Measurements from ENCODE around the gene GPER1. TPM values are rescaled to one million over a fixed set of nuclear protein-coding genes. Genes with fewer than 3 reads are reported as not detected.

GPER1 gene
- total RNA-seq, 2 donors from 2014 or later: 3.9 to 5.3 TPM

GRCh38 chr7:1081931-1082401 is 5.9 kb upstream of the GPER1 start:
- TF ChIP-seq CTCF (IDR thresholded peaks at IDR 0.05): no peak
- H3K4me3 ChIP-seq: no peak overlapping the region
- no peak for ATAC-seq (ENCODE audit: insufficient number of reproducible peaks, low FRiP score, low read depth)
- no peak for DNase-seq (ENCODE audit: low spot score)
- H3K27ac ChIP-seq: no peak overlapping the region
- peaks cover 7 to 19% of the 10 kb centered on the region in 2 donors for H3K4me1 ChIP-seq (ENCODE audit: control insufficient read depth in 1 of 2, low read depth in 2 of 2)
- H3K27me3 ChIP-seq (replicated peaks; ENCODE audit: insufficient read depth): no peaks in the 10 kb centered on the region
- no peaks in the 10 kb centered on the region for H3K36me3 ChIP-seq
- H3K9me3 ChIP-seq: no peaks in the 10 kb centered on the region

DNA sequence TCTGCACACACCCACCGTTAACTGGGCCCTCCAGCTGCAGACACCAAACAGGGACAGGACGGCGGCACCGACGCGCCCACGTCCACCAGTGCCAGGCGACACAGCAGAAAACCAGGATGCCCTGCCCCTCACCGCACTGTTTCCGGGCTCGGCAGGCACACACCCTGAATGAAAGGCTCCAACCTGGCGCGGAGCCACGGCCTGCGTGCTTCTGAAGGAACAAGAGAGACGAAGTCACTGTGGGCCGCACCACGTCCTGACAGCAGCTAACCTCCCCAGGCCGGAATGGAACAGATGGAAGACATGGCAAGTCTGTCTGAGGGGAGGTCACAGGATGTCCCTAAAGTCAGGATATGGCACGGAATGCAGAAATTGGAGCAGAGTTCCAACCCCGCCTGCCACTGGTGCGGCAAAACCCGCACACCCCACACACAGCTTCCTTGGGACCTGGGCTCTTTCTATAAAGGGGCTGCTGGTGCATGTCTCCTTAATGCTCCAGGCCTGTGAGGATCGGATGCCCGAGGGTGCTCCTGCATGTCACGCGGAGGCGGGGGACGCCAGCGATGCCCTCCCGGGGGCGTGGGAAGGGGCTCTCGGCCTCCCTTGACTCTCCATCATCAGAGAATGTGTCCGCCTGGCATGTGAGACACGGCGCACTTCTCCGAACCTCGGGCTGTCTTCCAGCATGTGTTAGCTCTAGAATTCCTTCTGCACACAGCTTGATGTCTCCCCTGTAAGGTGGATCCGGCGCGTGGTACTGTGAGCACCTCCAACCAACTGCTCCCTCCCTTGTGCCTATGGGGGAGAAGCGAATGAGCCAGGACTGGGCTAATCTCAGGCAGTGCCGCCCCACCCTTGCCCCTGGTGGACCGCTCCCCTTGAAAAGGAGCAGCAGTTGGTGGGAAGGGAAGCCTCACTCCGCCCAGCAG is 3.9 kb upstream of the GPER1 start:
- H3K4me3 ChIP-seq: no peak overlapping the region
- no peaks in the 10 kb centered on the region for H3K27me3 ChIP-seq (replicated peaks; ENCODE audit: insufficient read depth)
- no peaks in the 10 kb centered on the region for H3K9me3 ChIP-seq
- ATAC-seq (ENCODE audit: insufficient number of reproducible peaks, low FRiP score, low read depth) (no peak), DNase-seq (ENCODE audit: low spot score) (no peak)
- H3K4me1 ChIP-seq (ENCODE audit: control insufficient read depth in 1 of 2, low read depth in 2 of 2): peaks cover 16 to 38% of the 10 kb centered on the region in 2 donors
- TF ChIP-seq CTCF (IDR thresholded peaks at IDR 0.05): no peak
- H3K36me3 ChIP-seq: no peaks in the 10 kb centered on the region
- no peak overlapping the region for H3K27ac ChIP-seq

GRCh38 chr7:1085266-1085665 is 2.6 kb upstream of the GPER1 start:
- Histone ChIP-seq H3K4me1 (ENCODE audit: control insufficient read depth in 1 of 2, low read depth in 2 of 2) (peaks cover 16 to 38% of the 10 kb centered on the region in 2 donors), H3K27me3 (replicated peaks; ENCODE audit: insufficient read depth) (no peaks in the 10 kb centered on the region), H3K27ac (peak overlapping the region in 1 of 2 donors; percentile 38), H3K9me3 (no peaks in the 10 kb centered on the region), H3K4me3 (no peak overlapping the region), H3K36me3 (no peaks in the 10 kb centered on the region)
- ATAC-seq (ENCODE audit: insufficient number of reproducible peaks, low FRiP score, low read depth): no peak
- DNase-seq (ENCODE audit: low spot score): no peak
- TF ChIP-seq CTCF (IDR thresholded peaks at IDR 0.05): no peak

GRCh38 chr7:1085910-1086421 is 1.9 kb upstream of the GPER1 start:
- no peak for DNase-seq (ENCODE audit: low spot score)
- Histone ChIP-seq H3K27me3 (replicated peaks; ENCODE audit: insufficient read depth) (no peaks in the 10 kb centered on the region), H3K27ac (peak overlapping the region; percentile 13 to 38), H3K9me3 (no peaks in the 10 kb centered on the region), H3K4me3 (peak overlapping the region; percentile 67), H3K36me3 (no peaks in the 10 kb centered on the region), H3K4me1 (ENCODE audit: control insufficient read depth in 1 of 2, low read depth in 2 of 2) (peaks cover 16 to 38% of the 10 kb centered on the region in 2 donors)
- TF ChIP-seq CTCF (IDR thresholded peaks at IDR 0.05): no peak
- ATAC-seq (ENCODE audit: insufficient number of reproducible peaks, low FRiP score, low read depth): no peak
